IPS-18c (cell line): ENCODE measurements around the gene MBTD1.

Experiments used
- H3K4me3 ChIP-seq: 2 replicates; pipeline ENCODE4 v1.7.0; 2013; ENCODE audit warnings: low read depth, mild to moderate bottlenecking, low read length, moderate library complexity; ENCODE audit not compliant: insufficient read depth
- H3K9me3 ChIP-seq: one replicate; pipeline ENCODE4 v1.6.1; 2013; ENCODE audit warnings: mild to moderate bottlenecking, low read length, moderate library complexity; ENCODE audit not compliant: control insufficient read depth, insufficient read depth

The MBTD1 gene

DNA sequence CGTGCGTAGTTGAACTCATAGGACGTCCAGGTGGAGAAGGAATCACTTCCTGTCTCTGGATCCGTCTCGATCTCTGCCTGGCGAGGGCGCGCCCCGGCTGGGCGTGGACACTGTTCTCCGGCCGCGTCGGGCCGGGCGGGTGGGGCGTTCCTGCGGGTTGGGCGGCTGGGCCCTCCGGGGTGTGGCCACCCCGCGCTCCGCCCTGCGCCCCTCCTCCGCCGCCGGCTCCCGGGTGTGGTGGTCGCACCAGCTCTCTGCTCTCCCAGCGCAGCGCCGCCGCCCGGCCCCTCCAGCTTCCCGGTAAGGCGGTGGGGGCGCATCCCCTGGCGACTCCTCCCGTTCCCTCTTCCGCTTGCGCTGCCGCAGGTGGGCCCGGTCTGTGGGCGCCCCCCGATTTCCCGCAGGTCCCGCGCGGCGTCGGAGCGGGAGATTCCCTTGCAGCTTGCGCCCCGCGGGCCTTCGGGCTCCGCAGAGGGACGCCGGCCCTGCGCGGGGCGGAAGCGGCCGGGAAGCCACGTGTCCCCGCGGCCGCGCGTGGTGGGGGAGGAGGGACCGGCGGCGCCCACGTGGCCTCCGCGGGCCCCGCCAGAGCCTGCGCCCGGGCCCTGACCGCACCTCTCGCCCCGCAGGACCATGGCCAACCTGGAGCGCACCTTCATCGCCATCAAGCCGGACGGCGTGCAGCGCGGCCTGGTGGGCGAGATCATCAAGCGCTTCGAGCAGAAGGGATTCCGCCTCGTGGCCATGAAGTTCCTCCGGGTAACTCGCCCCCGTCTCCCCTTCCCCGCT is 93.5 kb downstream of the MBTD1 start, which contains the start of gene NME2:
NME2 (plus strand) TSS at position 214 of the 789 bp plus-strand sequence; CDS start at position 634, 420 bp downstream.
- H3K4me3 ChIP-seq = peak within 1 kb of the TSS; percentile 96

DNA sequence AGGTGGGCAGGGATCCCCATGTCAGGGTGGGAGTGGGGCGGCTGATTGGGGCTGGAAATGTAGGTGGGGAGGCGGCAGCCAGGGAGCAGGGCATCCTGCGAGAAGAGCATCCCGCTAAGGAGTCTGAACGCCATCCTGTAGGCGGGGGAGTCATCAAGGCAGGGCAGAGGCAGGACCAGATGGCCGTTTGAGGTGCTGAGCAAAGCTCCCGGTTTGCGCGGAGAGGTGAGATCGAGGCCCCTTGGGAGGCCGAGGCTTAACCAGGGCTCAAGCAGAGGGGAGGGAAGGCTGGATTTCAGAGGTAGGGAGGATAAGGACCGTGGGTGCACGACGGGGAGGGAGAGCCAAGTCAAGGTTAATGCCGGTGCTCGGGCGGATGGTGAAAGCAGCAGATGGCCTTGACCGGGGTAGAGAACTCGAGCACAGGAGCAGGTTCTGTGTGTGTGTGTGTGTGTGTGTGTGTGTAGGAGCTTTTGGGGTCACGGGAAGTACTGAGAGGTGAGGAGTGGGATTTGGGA is 94.1 kb downstream of the MBTD1 start:
- peaks cover 3% of the 10 kb centered on the region for H3K9me3 ChIP-seq
- peak overlapping the region; percentile 96 for H3K4me3 ChIP-seq

More for the DNA sequence above, 93.5 kb downstream of the MBTD1 start, which contains the start of gene NME2:
- peaks cover 3% of the 10 kb centered on the region for H3K9me3 ChIP-seq

DNA sequence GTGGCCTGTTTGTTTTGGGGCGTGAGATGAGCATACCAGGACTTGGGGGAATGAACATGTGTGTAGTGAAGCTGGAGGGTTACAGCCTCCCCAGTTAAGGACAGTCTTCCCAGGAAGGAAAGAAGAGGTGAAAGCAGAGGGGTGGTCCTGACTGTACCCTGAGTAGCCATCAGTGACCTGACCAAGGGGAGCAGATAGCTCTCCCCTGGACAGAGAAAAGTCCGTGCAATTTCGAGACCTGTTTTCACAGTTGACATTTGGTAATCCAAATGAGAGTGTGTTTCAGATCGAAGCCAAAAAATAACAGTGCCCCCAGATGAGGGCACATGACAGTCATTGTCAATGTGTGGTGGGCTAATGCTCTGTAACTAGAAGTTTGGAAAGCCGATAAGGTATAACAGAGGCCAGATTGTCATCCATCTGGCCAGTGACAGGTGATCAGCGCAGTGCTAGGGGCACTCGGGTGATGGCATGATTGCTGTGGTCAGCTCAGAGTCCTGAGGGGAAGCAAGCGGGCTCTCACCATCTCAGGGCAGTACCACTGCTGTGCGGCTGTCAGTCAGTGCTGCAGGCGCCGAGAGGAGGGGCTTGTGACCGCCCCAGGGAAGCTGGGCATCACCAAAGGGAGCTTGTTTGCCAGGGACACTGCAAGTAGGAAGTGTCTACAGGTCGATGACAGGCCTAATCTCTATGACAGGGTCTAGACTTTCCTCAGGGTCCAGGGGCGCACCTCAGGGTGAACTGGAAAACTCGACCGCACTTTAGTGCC is 94.8 kb downstream of the MBTD1 start:
- Histone ChIP-seq H3K4me3 (peak overlapping the region; percentile 96), H3K9me3 (peaks cover 3% of the 10 kb centered on the region)

DNA sequence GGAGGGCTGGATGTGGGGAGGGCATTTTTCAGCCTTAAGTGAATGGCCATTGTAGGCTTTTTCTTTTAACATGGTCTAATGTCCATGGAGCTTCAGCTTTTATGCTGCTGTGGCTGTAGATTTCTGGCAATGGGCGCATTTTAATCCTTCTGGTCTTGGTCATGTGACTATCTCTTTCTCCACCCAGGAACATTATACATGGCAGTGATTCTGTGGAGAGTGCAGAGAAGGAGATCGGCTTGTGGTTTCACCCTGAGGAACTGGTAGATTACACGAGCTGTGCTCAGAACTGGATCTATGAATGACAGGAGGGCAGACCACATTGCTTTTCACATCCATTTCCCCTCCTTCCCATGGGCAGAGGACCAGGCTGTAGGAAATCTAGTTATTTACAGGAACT is 98.3 kb downstream of the MBTD1 start:
- H3K4me3 ChIP-seq = no peak overlapping the region

DNA sequence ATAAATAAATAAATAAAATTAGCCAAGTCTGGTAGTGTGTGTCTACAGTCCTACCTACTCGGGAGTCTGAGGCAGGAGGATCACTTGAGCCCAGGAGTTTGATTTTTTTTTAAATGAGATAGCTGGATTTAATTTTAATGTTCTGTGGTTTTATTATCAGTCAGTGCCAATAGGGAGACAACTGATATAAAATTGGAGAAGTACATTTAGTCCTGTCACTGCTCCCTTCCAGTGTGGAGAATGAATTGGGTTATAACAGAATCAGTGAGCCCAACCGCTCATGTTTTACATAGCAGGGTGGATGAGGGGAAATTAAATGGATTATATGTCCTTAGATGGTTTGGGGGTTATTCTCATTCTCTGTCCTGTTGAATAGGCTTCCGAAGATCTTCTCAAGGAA is 100.2 kb downstream of the MBTD1 start:
- H3K9me3 ChIP-seq = no peaks in the 10 kb centered on the region
- no peak overlapping the region for H3K4me3 ChIP-seq

More for the DNA sequence above, 98.3 kb downstream of the MBTD1 start:
- no peaks in the 10 kb centered on the region for H3K9me3 ChIP-seq

DNA sequence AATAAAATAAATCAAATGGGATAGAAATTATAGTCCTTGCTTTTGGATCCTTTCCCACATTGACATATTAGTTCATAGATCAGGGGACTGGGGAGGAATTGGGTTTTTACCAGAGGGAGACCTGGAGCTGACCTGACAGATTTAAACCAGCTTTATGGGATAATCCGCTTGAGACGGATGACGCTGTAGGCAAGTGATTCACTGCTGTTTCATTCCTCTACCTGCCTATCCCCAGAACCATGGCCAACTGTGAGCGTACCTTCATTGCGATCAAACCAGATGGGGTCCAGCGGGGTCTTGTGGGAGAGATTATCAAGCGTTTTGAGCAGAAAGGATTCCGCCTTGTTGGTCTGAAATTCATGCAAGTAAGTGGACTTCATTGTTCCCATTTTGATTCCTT is 104.4 kb downstream of the MBTD1 start:
- Histone ChIP-seq H3K9me3 (no peaks in the 10 kb centered on the region), H3K4me3 (no peak overlapping the region)

DNA sequence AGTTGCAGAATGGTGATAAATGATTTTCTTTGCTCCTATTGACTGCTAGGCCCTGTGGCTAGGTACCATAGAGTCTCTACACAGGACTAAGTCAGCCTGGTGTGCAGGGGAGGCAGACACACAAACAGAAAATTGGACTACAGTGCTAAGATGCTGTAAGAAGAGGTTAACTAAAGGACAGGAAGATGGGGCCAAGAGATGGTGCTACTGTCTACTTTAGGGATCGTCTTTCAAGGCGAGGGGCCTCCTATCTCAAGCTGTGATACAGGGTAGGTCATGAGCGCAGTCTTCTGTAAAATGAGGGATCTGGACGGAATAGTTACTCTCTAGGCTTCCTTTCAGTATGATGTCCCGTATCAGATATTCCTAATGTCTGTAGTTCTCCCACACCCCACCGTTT is 105.7 kb downstream of the MBTD1 start:
- H3K4me3 ChIP-seq = peak overlapping the region; percentile 97
- H3K9me3 ChIP-seq = no peaks in the 10 kb centered on the region

DNA sequence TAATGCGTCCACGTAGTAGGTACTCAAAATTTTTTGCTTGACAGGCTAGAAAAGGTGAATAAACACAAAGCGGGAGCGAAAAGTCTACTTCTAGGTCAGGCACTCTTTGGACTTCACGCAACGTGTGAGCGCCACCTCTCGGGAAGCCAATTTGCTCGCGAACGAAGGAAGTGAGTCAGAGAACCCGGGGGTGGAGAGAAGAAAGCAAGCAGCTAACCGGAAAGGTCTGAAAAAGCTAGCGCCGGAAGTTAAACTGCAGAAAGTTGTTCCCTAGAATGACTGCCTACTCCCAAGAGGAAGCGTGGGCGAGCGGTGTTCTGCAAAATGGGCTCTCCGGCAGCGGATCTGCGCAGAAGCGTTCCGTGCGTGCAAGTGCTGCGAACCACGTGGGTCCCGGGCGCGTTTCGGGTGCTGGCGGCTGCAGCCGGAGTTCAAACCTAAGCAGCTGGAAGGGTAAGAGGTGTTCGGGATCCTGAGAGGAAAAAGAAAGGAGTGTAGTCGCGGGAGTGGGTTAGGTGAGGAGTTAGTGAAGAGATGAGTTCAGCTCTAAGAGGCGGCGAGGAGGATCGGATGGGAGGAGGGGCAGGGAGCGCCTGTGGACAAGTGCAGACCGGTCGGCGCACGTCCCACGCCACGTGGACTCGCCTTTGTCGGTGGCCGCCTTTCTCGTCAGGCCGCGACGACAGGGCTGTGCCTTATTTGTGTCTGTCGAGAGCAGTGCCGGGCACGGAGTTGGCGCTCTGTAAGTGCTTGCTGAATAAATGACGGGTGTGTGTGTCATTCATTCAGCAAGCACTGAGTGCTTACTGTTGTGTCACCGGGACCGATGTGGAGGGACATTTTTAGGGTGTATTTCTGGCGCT is 106.4 kb downstream of the MBTD1 start, which contains the start of gene NME1:
NME1 (plus strand) TSS at position 350 of the 863 bp plus-strand sequence. CDS start 2,096 bp downstream, outside the sequence.
- Histone ChIP-seq H3K9me3 (no peaks in the 10 kb centered on the region), H3K4me3 (peak within 1 kb of the TSS; percentile 97)

DNA sequence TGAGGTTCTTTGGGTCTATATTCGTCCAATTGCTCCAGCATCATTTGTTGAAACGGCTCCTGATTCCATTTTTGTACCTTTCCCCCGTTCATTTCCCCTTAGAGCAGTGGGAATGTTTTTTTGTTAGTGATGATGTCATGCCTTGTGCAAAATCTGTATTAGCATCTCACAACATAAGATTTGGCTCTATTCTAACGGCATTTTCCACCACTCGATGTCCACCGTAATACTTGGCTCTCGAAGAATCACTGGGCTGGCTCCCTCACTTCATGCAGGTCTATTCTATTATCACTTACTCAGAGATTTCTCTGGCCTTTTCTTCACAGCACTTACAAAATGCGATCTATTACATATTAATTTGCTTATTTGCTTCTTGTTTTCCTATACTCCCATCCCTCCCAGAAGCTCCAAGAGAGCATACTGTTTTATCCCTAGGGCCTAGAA is 107.1 kb downstream of the MBTD1 start:
- H3K9me3 ChIP-seq = no peaks in the 10 kb centered on the region
- peak overlapping the region; percentile 55 for H3K4me3 ChIP-seq

DNA sequence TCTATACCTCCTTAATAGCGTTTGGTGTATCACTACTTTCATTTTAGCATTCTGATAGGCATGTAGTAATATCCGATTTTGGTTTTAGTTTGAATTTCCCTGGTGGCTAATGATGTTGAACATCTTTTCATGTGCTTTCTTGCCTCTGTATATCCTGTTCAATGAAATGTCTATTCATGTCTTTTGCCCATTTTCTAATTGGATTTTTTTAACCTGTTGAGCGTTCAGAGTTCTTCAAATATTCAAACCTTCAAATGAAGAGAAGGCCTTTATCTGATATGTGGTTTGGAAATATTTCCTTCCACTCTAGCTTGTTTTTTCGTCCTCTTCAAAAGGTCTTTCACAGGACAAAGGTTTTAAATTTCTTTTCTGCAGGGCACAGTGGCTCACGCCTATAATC is 108.9 kb downstream of the MBTD1 start:
- Histone ChIP-seq H3K4me3 (no peak overlapping the region), H3K9me3 (peaks cover under 1% of the 10 kb centered on the region)

DNA sequence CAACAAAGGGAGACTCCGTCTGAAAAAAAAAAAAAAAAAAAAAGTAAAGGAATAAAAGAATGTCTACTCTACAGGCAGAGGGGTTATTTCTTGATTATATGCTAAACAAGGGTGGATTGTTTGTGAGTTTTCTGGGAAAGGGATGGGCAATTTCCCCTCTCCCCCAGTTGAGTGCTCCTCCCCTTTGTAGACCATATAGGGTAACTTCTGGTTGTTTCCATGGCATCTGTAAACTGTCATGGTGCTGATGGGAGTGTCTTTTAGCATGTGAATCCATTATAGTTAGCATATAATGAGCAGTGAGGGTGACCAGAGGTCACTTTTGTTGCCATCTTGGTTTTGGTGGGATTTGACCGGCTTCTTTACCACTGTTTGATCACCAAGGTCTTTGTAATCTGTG is 110.7 kb downstream of the MBTD1 start:
- Histone ChIP-seq H3K9me3 (peaks cover 2% of the 10 kb centered on the region), H3K4me3 (no peak overlapping the region)

DNA sequence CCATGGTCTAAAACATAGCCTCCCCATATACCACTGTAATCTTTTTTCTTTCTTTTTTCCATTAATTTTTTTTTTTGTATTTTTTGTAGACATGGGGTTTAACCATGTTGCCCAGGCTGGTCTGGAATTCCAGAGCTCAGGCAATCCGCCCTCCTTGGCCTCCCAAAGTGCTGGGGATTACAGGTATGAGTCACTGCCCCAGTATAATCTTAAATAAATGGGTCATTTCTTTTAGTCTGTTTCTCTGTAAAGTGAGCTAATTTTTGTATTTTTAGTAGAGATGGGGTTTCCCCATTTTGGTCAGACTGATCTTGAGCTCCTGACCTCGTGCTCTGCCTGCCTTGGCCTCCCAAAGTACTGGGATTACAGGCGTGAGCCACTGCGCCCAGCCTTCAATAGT is 112.2 kb downstream of the MBTD1 start:
- H3K4me3 ChIP-seq = no peak overlapping the region
- peaks cover 2% of the 10 kb centered on the region for H3K9me3 ChIP-seq

DNA sequence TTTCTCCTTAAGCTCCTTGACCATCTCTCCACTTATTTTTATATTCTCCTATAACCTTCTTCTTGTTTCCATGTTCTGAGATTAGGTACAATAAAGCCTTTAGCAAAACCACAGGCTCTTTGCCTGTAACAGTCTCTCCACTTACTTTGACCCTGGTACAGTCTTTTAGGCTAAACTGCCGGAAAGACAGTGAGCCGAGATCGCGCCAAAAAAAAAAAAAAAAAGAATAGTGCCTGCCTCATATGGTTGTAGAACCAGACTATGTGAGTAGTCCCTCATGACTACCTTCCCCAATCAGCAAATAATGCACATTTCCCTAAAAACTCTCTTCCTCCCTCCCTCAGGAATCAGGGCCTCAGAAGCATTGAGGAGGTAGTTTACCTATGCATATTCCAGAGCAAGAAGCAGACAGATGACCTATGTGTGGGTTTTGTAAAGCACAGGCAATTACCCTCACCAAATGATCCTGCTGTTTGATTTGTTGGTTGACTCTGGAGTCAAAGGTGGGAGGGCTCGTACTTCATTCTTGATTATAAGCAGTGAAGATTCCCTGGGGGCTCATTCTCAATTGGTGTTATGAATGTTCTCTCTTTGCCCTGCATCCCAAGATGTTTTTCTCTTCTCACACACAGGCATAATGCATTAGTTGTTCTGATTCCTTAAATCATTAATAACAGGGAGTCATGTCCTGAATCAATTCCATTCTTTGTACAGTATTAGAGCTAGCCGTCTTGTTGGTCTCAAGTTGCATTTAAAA is 115.4 kb downstream of the MBTD1 start:
- no peak overlapping the region for H3K4me3 ChIP-seq
- H3K9me3 ChIP-seq = peaks cover 2% of the 10 kb centered on the region

DNA sequence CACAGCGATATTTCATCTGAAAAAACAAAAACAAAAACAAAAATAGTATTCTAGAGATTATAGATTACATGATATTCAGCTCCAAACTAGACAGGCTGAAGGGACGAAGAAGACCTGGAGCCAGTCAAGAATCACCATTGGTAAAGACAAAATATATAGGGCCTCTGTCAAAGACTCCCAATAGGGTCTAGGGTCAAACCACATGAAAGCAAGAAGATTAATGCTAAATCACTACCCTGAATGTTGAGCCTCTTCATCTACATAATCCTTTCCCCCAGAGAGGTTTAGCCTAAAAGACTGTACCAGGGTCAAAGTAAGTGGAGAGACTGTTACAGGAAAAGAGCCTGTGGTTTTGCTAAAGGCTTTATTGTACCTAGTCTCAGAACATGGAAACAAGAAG is 117.3 kb downstream of the MBTD1 start:
- Histone ChIP-seq H3K4me3 (no peak overlapping the region), H3K9me3 (peaks cover 2% of the 10 kb centered on the region)

DNA sequence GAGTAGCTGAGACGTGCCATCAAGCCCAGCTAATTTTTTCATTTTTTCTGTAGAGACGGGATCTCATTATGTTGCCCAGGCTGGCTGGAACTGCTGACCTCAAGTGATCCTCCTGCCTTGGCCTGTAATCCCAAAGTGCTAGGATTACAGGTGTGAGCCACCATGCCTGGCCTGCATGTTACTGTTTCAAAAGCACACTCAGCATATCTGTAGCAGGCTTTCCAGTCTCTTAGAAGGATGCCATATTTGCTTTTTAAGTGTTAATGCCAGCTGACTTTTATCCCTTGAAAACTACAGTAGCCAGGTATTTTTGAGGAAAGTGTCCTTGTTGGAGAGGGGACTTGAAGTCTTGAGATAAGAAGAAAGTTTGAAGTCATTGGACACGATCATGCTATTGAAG is 123.9 kb downstream of the MBTD1 start:
- Histone ChIP-seq H3K9me3 (no peaks in the 10 kb centered on the region), H3K4me3 (no peak overlapping the region)

DNA sequence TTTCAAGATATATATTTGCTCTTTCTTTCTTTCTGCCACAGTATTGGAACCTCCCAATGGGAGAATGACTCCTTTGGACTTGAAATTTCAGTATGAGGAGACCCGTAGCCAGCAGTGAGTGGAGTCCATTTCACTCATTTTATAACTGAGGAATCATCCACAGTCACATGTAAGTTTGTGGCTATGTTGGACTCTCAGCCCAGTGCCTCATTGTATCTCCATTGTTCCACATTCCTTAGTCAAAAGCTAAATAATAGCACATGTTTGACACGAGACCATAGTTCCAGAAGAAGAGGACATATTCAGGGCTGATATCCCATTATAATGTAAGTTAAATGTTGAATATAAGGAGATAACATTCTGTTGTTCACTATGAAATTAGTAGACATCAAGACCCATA is 126.5 kb downstream of the MBTD1 start:
- Histone ChIP-seq H3K9me3 (no peaks in the 10 kb centered on the region), H3K4me3 (no peak overlapping the region)
